ENCODE results near the gene SLC1A2.

- TF ChIP-seq POLR2AphosphoS5 (IDR thresholded peaks at IDR 0.05; ENCODE audit: low read depth, low read length) (no peak), TAF1 (IDR thresholded peaks at IDR 0.05; ENCODE audit: borderline replicate concordance, low read depth, low read length) (no peak)
Observed at GRCh38 chr11:35366798-35367197, 52.6 kb downstream of the SLC1A2 start.
